Keratinocyte (primary cell): ENCODE data around the gene FES. TPM values are rescaled to one million over a fixed set of nuclear protein-coding genes. Genes with fewer than 3 reads are reported as not detected.

Experiments
- DNase-seq: peaks from one replicate; pipeline ENCODE4 v3.0.0-alpha.2; 2011; ENCODE audit warnings: low read depth, missing footprints, low spot score
- FAIRE-seq: peaks from 2 replicates; lab custom pipeline; 2011; peaks lifted over from hg19 to GRCh38; lab: Jason Lieb, UNC
- H2AFZ ChIP-seq: 2 replicates; pipeline ENCODE4 v1.6.0; 2012; ENCODE audit warnings: low read length, control low read depth, inconsistent platforms; ENCODE audit not compliant: control insufficient read depth
- H3K27ac ChIP-seq: 2 replicates; pipeline ENCODE4 v1.5.1; 2011; ENCODE audit warnings: low read length; ENCODE audit not compliant: control insufficient read depth, insufficient read depth
- H3K27me3 ChIP-seq: 3 replicates; pipeline ENCODE4 v1.6.0; 2011; ENCODE audit warnings: low read length; ENCODE audit not compliant: control insufficient read depth, insufficient read depth; ENCODE audit errors: extremely low read depth
- H3K36me3 ChIP-seq, 2 experiments: 2 replicates in 1 of 2; 3 replicates in 1 of 2; pipeline ENCODE4 v1.5.1; 2011; ENCODE audit warnings: low read length in 2 of 2, mild to moderate bottlenecking in 1 of 2; ENCODE audit not compliant: control insufficient read depth in 2 of 2, insufficient read depth in 2 of 2; ENCODE audit errors: extremely low read depth in 1 of 2
- H3K4me1 ChIP-seq: 3 replicates; pipeline ENCODE4 v1.5.1; 2011; ENCODE audit warnings: low read length; ENCODE audit not compliant: control insufficient read depth, insufficient read depth; ENCODE audit errors: extremely low read depth
- H3K4me2 ChIP-seq: 3 replicates; pipeline ENCODE4 v1.6.0; 2011; ENCODE audit warnings: low read depth, low read length; ENCODE audit not compliant: control insufficient read depth, insufficient read depth; ENCODE audit errors: extremely low read depth
- H3K4me3 ChIP-seq, 3 experiments: fragments of 200-600 bp in 1 of 3; sonication (generic) in 1 of 3; 2 replicates in 2 of 3; 3 replicates in 1 of 3; pipeline ENCODE4 v1.5.1; 2011 to 2016; ENCODE audit warnings: low read length in 3 of 3, mild to moderate bottlenecking in 3 of 3, control low read depth in 2 of 3, inconsistent platforms in 1 of 3, low read depth in 1 of 3, mixed read lengths in 1 of 3, mixed run types in 1 of 3, moderate library complexity in 1 of 3; ENCODE audit not compliant: control insufficient read depth in 2 of 3, insufficient read depth in 2 of 3; ENCODE audit errors: extremely low read depth in 1 of 3
- H3K79me2 ChIP-seq: 2 replicates; pipeline ENCODE4 v1.6.0; 2012; ENCODE audit warnings: low read length; ENCODE audit not compliant: control insufficient read depth, insufficient read depth
- H3K9ac ChIP-seq: 3 replicates; pipeline ENCODE4 v1.6.0; 2011; ENCODE audit warnings: low read length; ENCODE audit not compliant: control insufficient read depth, insufficient read depth; ENCODE audit errors: extremely low read depth
- H3K9me1 ChIP-seq: 3 replicates; pipeline ENCODE4 v1.6.0; 2011; ENCODE audit warnings: low read length; ENCODE audit not compliant: control insufficient read depth, insufficient read depth; ENCODE audit errors: extremely low read depth
- H3K9me3 ChIP-seq: 2 replicates; pipeline ENCODE4 v1.5.1; 2012; ENCODE audit warnings: low read depth, low read length; ENCODE audit not compliant: control insufficient read depth
- H4K20me1 ChIP-seq: 3 replicates; pipeline ENCODE4 v1.6.0; 2011; ENCODE audit warnings: low read length; ENCODE audit not compliant: control insufficient read depth, insufficient read depth; ENCODE audit errors: extremely low read depth
- CTCF ChIP-seq, 3 experiments: IDR thresholded peaks in 1 of 3; conservative IDR thresholded peaks in 1 of 3; optimal IDR thresholded peaks in 1 of 3; 2 replicates in 2 of 3; 3 replicates in 1 of 3; pipeline versions ENCODE3 to v1.5.1; 2011; ENCODE audit warnings: low read length in 3 of 3, mild to moderate bottlenecking in 3 of 3, moderate library complexity in 2 of 3, control low read depth in 1 of 3, inconsistent platforms in 1 of 3; ENCODE audit not compliant: insufficient read depth in 2 of 3; ENCODE audit errors: extremely low read depth in 1 of 3
- EZH2 ChIP-seq: IDR thresholded peaks from one replicate; pipeline ENCODE4 v1.6.1; 2012; ENCODE audit warnings: inconsistent platforms, mild to moderate bottlenecking, low read length, moderate library complexity
- dilution Hi-C: fragments of 300-500 bp; cut with MboI; formaldehyde crosslinking; loops from one replicate; pipeline ENCODE4 v1.7.0; 2020; ENCODE audit warnings: low sequenced_read_pairs; ENCODE audit not compliant: extremely low pct_ligation_motif_present
- polyA plus RNA-seq, 5 experiments: library from polyadenylated mRNA; depleted of rRNA in 3 of 5; stranded (reverse) in 3 of 5; stranded (forward) in 1 of 5; unstranded in 1 of 5; fragments of >200 nt; gene quantifications; 1 replicate in 1 of 5; 2 replicates in 3 of 5; 3 replicates in 1 of 5; pipeline versions ENCODE4 v1.2.1 to v1.2.3, GENCODE V29; 2011 to 2012; ENCODE audit warnings: missing spikeins in 2 of 5, low read depth in 1 of 5, low replicate concordance in 1 of 5

Gene FES
- polyA plus RNA-seq, 1 donor (not counting 4 experiments of a cell fraction or from before 2014, with no cell fraction given): 0.34 TPM

- TF ChIP-seq EZH2: no peak
- no peak for TF ChIP-seq CTCF (optimal IDR thresholded peaks at IDR 0.05 in 1 of 3, IDR thresholded peaks at IDR 0.05 in 1 of 3, conservative IDR thresholded peaks at IDR 0.05 in 1 of 3; ENCODE audit: extremely low read depth in 1 of 3, insufficient read depth in 2 of 3, low read length in 3 of 3)
- DNase-seq: no peak
- no peaks in the 10 kb centered on the region for H3K36me3 ChIP-seq
- no peaks in the 10 kb centered on the region for H3K79me2 ChIP-seq
- no peaks in the 10 kb centered on the region for H4K20me1 ChIP-seq
- no peaks in the 10 kb centered on the region for H3K9me1 ChIP-seq
- H3K9ac ChIP-seq: no peak overlapping the region
- no peaks in the 10 kb centered on the region for H3K27me3 ChIP-seq
- dilution Hi-C loops: no loop called here
- H3K4me1 ChIP-seq: peaks cover 18% of the 10 kb centered on the region
- H3K9me3 ChIP-seq: no peaks in the 10 kb centered on the region
- no peak overlapping the region for H3K27ac ChIP-seq
- H3K4me3 ChIP-seq: no peak overlapping the region
- no peak overlapping the region for H3K4me2 ChIP-seq
- FAIRE-seq: no peak
- no peak overlapping the region for H2AFZ ChIP-seq
Observed at GRCh38 chr15:90860450-90860849, 23.9 kb upstream of the FES start.

GRCh38 chr15:90860942-90861675 lies 23.2 kb upstream of the FES start:
- H3K27ac ChIP-seq: no peak overlapping the region
- H3K4me1 ChIP-seq: peaks cover 18% of the 10 kb centered on the region

More at GRCh38 chr15:90860942-90861675, 23.2 kb upstream of the FES start:
- Histone ChIP-seq H3K27me3 (no peaks in the 10 kb centered on the region), H3K9me3 (no peaks in the 10 kb centered on the region), H3K4me3 (no peak overlapping the region), H3K9ac (no peak overlapping the region), H2AFZ (no peak overlapping the region), H3K79me2 (no peaks in the 10 kb centered on the region), H3K36me3 (no peaks in the 10 kb centered on the region), H4K20me1 (no peaks in the 10 kb centered on the region), H3K4me2 (no peak overlapping the region), H3K9me1 (no peaks in the 10 kb centered on the region)
- FAIRE-seq (no peak), DNase-seq (no peak)
- dilution Hi-C loops: no loop called here
- TF ChIP-seq EZH2 (no peak), CTCF (optimal IDR thresholded peaks at IDR 0.05 in 1 of 3, IDR thresholded peaks at IDR 0.05 in 1 of 3, conservative IDR thresholded peaks at IDR 0.05 in 1 of 3; ENCODE audit: extremely low read depth in 1 of 3, insufficient read depth in 2 of 3, low read length in 3 of 3) (no peak)
